HG03565 (cell line): ENCODE measurements around the gene IKBIP.
"Not testable (repeated sequence)": the region's sequence is repeated elsewhere in the genome, so short reads cannot be mapped to it uniquely, and the experiment has no call there.

ENCODE experiments used
- ATAC-seq: cut with Tn5 transposase; IDR thresholded peaks from one replicate; pipeline ENCODE4 v1.9.1; 2021; ENCODE audit warnings: mild to moderate bottlenecking, moderate library complexity; ENCODE audit not compliant: unreplicated experiment

Gene IKBIP, protein sequence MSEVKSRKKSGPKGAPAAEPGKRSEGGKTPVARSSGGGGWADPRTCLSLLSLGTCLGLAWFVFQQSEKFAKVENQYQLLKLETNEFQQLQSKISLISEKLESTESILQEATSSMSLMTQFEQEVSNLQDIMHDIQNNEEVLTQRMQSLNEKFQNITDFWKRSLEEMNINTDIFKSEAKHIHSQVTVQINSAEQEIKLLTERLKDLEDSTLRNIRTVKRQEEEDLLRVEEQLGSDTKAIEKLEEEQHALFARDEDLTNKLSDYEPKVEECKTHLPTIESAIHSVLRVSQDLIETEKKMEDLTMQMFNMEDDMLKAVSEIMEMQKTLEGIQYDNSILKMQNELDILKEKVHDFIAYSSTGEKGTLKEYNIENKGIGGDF

DNA sequence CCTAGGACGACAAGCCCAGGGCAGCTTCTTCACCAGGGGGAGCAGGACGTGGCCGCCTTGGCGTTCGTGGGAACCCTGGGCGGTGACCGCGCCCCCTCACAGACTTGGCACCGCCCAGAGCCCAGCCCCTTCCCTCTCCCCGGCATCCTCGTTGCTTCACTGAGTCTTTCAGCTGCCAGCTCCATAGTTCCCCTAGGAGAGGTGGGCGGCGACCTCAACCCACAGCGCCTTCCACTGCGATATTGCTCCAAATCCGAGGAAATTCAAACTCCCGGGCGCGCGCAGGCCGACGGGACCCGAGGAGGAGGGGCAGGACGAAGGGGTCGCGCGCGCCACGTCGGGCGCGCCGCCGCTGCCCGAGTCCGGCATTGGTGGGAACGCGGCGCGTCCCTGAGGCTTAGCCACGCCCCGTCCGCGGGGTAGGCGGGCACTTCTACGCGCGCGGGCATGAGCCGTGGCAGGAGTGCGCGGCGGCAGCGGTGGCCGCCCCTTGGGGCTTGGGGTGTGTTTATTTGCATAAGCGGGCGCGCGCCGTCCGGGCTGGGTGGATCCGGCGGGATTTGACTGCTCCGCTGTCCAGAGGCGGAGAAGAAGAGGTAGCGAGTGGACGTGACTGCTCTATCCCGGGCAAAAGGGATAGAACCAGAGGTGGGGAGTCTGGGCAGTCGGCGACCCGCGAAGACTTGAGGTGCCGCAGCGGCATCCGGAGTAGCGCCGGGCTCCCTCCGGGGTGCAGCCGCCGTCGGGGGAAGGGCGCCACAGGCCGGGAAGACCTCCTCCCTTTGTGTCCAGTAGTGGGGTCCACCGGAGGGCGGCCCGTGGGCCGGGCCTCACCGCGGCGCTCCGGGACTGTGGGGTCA is at the start of gene IKBIP, which contains the start of gene APAF1:
Gene IKBIP (minus strand): TSS at position 77 of the 860 bp plus-strand sequence. CDS start 87 bp downstream, outside the sequence.
Gene APAF1 (plus strand): TSS at position 579 of the 860 bp plus-strand sequence. CDS start 3,070 bp downstream, outside the sequence.
- ATAC-seq: peak; percentile 89

- no peak for ATAC-seq
Observed at GRCh38 chr12:98691351-98691750, 46.8 kb upstream of the IKBIP start.

DNA sequence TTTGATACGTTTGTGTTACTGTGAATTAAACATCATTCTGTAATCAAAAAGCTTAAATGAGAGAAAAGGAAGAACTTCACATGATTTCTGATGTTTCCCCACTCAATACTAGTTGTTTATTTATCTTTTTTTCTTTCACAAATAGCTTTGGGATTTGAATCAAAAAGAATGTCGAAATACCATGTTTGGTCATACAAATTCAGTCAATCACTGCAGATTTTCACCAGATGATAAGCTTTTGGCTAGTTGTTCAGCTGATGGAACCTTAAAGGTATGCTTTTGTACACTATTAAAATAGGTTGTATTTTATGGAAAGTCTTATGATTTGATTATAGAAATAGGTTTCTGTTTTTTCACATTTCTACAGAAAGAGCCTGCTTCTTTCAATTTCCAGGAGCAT is 42.0 kb upstream of the IKBIP start:
- no peak for ATAC-seq

DNA sequence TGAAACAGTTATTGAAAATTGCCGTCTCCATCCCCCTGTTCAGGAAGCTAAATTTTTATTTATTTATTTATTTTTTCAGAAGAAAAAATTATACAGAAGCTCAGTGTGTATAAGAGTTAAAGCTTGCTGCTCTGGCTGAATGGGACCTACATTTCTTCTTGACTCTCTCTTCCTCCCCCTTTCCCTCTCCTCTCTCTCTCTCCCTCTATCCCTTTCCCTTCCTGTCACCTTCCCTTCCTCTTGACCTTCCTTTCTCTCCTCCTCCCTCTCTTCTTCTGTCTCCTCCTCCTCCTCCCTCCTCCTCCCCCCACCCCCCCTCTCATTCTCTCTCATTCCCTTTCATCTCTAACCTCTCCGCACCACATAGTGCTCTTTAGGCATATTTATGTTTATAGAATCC is 39.6 kb upstream of the IKBIP start:
- no peak for ATAC-seq

DNA sequence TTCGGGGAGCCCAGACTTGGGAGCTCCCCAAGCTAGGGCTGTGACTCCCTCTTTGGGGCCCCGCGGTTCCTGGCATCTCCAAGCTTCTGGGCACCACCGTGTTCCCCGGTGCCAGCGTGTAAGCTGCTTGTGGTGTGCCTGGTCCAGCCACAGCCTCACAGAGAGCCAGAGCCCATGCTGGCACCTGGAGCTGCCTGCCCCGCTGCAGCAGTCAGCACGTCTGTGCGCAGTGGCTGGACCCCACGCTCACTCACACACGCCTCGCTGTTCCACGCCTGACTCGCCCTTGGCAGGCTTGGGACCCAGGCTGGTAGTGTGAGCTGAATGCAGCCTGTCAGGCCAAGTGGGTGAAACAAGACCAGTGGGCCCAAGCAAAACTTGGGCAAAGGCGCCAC is 35.0 kb upstream of the IKBIP start:
- no peak for ATAC-seq

DNA sequence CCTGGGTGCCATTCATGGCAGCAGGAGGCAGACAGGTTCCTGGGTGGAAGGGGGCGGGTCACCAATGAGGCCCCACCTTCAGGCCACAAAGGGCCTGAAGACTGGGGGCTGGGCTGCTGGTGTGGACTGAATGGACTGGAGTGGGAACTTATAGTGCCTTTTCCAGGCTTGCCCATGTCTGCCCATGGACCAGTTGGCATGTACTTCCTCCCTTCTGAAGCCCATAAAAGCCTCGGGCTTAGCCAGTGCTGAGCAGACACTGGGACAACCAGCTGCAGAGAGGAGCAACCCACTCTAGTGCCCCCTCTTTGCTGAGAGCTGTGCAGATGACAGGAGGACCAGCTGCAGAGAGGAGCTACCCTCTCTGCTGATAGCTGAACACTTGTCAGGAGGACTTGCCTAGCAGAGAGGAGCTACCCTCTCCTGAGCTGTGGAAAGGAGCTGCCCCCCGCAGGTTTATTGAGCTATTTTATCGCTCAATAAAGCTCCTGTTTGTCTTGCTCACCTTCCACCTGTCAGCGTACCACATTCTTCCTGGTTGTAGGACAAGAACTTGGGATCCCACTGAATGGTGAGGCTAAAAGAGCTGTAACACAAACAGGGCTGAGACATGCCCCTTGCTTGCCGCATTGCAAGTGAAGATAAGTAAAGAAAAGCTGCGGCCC is 34.5 kb upstream of the IKBIP start:
- no peak for ATAC-seq

GRCh38 chr12:98678236-98678945 is 33.8 kb upstream of the IKBIP start:
- no peak for ATAC-seq

- no peak for ATAC-seq
Observed at GRCh38 chr12:98674841-98675240, 30.3 kb upstream of the IKBIP start.

GRCh38 chr12:98671459-98671858 is 26.9 kb upstream of the IKBIP start:
- ATAC-seq: no peak

DNA sequence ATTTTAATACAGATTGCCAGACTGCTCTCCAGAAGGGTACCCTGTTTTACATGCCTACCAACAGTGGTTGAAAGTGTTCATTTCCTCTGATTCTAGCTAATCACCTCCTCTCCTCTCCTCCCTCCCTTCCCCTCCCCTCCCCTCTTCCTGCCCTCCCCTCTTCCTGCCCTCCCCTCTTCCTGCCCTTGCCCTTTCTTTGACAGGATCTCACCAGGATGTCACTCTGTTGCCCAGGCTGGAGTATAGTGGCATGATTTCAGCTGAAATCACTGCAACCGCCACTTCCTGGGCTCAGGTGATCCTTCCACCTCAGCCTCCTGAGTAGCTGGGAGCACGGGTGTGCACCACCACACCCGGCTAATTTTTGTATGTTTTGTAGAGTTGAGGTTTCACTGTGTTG is 25.2 kb upstream of the IKBIP start:
- no peak for ATAC-seq

DNA sequence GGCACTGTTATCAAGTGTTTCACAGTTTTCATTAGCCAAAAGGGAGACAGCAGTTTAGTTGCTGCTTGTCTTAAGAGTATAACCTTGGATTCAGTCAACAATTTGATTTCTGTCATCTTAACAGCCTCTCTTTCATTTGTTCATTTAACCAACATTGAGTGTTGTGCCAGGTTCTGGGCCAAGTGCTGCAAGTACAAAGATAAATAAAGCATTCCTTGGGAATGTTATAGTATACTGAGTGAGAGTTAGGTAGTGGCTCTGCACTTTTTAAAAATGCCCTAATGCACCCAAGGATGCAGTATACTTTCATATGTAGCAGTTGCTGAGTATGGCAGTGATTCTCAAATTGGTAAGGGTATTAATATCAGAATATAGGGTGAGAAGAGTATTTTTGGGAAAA is 15.9 kb upstream of the IKBIP start:
- ATAC-seq: no peak

GRCh38 chr12:98656289-98657101 is 11.9 kb upstream of the IKBIP start:
- ATAC-seq: peak; percentile 74

GRCh38 chr12:98653866-98654493 is 9.4 kb upstream of the IKBIP start:
- no peak for ATAC-seq

DNA sequence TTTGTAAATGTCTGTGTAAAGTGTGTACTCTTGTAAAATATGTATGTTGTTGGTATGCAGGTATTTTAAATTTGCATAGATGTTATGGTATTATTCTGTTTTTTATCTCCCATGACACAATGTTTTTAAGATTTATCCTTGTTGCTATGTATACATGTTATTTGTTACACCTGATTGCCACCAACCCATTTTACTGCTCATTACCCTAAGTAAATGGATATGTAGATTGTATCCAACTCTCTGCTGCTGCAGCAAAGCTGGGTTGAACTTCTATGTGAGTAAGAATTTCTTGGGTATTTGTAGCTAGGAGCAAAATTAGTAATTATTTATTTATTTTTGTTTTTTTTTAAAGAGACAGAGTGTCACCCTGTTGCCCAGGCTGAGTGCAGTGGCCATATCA is 6.7 kb upstream of the IKBIP start:
- no peak for ATAC-seq

GRCh38 chr12:98646294-98647090 is 1.9 kb upstream of the IKBIP start:
- ATAC-seq: no peak

GRCh38 chr12:98645572-98646067 is 1.0 kb upstream of the IKBIP start:
- no peak for ATAC-seq

DNA sequence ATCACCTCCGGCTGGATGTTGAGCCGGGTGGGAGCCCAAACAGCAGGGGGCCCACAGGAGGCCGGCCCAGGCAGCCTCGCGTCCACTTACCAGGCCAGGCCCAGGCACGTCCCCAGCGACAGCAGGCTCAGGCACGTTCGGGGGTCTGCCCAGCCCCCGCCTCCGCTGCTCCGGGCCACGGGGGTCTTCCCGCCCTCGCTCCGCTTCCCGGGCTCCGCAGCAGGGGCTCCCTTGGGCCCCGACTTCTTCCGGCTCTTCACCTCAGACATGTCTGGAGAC is 216 bp downstream of the IKBIP start:
- peak; percentile 4 for ATAC-seq

- ATAC-seq: not testable (repeated sequence)
Observed at GRCh38 chr12:98642801-98643200, 1.8 kb downstream of the IKBIP start.

- no peak for ATAC-seq
Observed at GRCh38 chr12:98639491-98639890, 5.1 kb downstream of the IKBIP start.
